HG02571 (cell line): ENCODE results near the gene FAM131C.
A peak's percentile ranks its signal among the peaks of the same experiment; 100 is the strongest.
"Not testable (repeated sequence)": the region's sequence is repeated elsewhere in the genome, so short reads cannot be mapped to it uniquely, and the experiment has no call there.

ENCODE experiments used
- ATAC-seq: cut with Tn5 transposase; IDR thresholded peaks from one replicate; pipeline ENCODE4 v1.9.1; 2021; ENCODE audit warnings: mild to moderate bottlenecking, moderate library complexity; ENCODE audit not compliant: unreplicated experiment

FAM131C gene

DNA sequence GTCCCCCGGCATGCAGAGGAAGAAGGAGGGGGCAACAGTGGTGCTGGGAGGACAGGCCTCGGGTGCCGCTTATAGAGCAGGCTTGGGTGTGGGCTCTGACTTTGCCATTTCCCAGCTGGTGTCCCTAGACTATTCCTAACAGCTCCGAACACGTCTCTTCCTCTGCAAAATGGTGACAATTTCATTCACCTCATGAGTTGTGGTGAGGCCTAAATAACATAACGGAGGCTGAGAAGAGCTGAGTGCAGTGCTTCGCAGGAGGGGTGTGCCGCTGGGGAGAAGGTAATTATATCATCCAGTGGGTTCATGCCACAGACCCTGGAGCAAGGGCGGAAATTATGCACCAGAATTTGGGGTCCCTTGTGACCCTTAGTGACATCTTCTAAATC lies 10.8 kb downstream of the FAM131C start:
- not testable (repeated sequence) for ATAC-seq

- ATAC-seq, result not testable (repeated sequence)
Observed at GRCh38 chr1:16061989-16062686, 11.3 kb downstream of the FAM131C start.

GRCh38 chr1:16061266-16061665 lies 12.2 kb downstream of the FAM131C start:
- no peak for ATAC-seq

DNA sequence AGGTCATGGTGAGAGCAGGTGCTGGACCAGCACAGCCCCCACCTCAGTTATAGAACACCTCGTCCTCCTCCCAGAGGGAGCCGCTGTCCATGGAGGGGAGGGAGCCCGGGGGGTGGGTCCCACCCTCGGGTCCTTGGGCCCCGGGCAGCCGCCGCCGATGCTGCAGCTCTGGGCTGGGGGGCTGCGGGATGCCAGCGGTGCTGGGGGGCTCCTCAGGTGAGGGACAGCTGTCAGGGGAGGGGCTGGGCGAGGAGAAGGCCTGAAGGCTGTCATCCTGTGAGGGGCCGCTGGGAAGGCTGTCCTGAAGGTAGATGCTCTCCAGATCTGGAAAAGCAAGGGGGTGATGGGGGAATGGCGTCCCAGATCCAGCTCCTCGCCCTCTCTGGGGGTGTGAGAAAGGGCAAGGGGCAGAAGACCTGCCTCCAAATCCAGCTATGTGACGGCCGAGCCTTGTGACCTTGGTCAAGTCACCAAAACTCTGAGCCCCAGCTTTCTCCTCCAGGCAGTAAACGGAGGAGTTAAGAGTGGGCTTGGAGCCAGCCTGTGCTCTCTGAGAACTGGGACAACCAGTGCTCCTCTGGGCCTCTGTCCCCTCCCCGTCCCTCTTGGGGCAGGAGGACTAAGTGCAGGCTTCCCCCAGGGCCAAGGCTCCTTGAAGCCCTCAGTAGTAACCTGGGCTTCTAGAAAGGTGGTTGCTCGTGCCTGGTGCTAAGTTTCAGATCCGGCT lies 14.9 kb downstream of the FAM131C start:
- not testable (repeated sequence) for ATAC-seq

DNA sequence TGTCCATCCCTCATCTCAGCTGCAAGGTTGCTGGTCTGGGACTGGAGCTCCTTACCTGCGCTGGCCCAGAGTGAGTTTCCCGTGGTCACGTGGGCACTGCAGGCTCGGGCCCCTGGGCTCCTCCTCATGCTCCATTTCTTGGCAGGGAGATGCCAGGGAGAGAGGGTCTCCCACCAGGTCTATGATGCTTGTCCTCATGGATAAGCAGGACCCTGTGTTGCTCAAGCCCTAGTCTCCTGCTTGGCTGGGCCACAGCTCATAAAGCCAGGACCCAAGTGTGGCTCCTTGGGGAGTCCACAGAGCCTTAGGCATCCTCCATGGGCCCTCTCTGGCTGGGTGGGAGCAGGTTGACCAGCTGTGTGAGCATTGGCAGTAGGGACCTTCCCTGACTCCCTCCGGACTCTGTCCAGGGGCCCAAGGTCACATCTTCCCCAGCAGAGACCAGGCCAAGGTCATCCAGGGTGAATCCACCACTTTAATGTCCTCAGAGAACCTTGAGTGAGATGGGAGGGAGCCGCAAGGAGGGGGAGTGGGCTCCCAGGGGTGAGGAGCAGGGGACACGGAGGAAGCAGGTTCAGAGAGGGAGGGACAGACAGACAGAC lies 16.0 kb downstream of the FAM131C start:
- not testable (repeated sequence) for ATAC-seq

GRCh38 chr1:16056521-16056912 lies 16.9 kb downstream of the FAM131C start:
- not testable (repeated sequence) for ATAC-seq

GRCh38 chr1:16055613-16056520 lies 17.6 kb downstream of the FAM131C start:
- peak; percentile 67 for ATAC-seq

- ATAC-seq, result no peak
Observed at GRCh38 chr1:16054598-16055540, 18.6 kb downstream of the FAM131C start.

GRCh38 chr1:16053781-16054502 lies 19.5 kb downstream of the FAM131C start:
- ATAC-seq, result no peak

DNA sequence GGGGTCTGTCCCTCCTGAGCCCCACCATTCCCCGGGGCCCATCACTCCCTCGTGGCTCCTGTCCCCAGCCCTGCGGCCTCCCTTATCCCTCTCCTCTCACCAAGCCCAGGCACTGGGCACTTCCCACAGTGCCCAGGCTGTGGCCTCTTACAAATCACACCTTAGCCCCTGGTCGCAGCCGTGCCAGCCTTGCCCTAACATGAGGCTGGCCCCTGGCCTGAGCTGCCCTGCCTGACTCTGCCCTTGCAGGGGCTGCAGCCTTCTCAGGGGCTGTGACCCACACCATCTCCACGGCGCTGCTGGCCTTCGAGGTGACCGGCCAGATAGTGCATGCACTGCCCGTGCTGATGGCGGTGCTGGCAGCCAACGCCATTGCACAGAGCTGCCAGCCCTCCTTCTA lies 21.5 kb downstream of the FAM131C start:
- ATAC-seq, result not testable (repeated sequence)

GRCh38 chr1:16051039-16051438 lies 22.4 kb downstream of the FAM131C start:
- no peak for ATAC-seq

- no peak for ATAC-seq
Observed at GRCh38 chr1:16050328-16050727, 23.1 kb downstream of the FAM131C start.

DNA sequence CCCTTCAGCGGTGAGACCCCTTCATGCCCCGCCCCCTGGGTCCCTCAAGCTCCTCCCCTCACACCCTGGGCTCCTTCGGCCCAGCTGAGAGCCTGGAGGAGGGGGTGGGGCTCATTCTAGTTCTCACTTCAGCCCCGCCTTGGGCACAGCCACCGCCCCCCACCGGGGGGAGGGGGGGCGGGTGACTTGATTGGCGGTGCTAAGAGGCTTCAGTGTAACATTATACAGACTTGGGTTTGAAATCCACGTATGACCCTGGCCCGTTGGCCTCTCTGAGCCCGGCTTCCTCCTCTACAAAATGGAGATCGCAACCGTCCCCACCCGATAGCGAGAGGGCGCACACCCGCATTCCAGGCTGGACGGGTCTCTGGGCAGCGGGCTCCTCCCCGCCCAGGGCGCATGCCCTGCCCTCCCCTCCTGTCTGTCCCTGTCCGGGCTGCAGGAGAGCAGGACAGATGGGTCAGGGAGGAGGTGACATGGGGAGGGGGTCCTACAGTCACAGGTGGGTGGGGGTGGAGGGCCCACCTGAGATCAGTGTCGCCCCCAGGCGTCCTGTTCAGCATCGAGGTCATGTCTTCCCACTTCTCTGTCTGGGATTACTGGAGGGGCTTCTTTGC lies 24.8 kb downstream of the FAM131C start:
- ATAC-seq, result no peak

- no peak for ATAC-seq
Observed at GRCh38 chr1:16047791-16048475, 25.5 kb downstream of the FAM131C start.

DNA sequence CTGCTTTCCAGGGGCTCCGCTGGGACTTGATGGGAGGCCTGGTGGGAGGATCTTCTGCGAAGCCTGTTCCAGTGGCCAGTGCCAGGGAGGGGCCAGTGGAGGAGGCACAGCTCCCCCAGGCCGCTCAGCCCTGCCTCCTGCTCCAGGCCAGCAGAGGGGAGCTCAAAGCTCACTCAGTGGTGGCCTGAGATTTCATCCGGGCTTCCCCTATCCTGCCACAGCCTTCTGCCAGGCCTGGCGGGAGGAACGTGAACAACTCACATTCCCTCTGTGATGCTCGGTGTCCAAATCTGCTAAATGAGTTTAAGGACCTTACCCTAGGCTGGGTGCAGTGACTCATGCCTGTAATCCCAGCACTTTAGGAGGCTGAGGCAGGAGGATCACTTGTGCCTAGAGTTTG lies 26.6 kb downstream of the FAM131C start:
- ATAC-seq, result no peak

DNA sequence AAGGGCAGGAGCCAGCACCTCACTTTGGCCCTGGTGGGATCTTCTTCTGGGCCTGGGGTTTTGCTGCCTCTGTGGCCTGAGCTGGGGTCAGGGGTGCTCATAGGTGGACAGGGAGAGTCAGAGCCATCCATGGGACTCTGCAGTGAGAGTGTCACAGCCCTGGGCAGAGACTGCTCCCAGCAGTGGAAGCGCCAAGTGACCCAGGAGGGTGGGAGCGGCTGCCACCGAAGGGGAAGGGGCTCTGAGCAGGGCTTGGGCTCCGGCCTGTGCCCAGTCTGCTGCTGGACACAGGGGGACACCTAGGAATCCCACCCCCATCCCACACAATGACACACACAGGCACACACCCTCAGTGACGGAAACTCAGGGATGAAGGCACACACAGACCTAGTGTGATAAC lies 29.5 kb downstream of the FAM131C start:
- no peak for ATAC-seq

DNA sequence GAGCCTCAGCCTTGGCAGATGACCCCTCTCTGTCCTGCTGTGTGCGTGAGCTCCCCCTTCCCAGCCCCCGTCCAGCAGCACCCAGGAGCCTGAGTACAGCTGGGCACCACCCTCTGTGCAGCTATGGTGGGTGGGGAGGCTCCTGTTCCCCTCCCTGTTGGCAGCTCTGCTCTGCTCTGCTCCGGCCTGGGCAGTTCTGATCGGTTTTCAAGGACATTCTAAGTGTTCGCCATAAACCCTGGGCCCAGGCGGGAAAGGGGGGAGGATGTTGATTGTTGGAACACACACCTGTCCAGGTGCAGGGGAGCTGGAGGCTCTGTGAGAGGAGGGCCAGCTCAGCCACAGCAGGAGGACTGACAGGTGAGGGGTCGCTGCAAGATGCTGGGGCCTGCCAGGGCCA lies 29.9 kb downstream of the FAM131C start, which contains the start of gene CLCNKB:
CLCNKB (plus strand) TSS at position 262 of the 400 bp plus-strand sequence. CDS start 711 bp downstream, outside the sequence.
- no peak for ATAC-seq

DNA sequence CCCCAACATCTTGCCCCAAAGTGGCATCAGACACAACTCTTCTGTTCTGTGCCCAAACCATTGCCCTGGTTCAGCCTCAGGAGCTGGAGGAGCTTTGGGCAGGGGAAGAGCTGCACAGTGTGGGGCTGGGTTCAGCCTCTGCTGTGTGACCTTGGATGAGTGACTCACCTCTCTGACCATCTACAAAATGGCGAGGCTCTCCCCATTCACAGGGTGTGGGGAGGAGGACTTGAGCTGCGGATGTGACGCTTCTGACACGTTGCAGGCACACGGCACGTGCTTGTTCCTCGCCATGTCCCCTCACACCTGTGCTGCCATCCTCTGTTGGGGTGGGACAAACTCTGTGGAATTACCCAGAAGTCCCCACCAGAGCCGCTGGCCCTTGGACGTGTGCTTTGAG lies 30.8 kb downstream of the FAM131C start:
- not testable (repeated sequence) for ATAC-seq
